ENCODE measurements around the gene ASZ1.

The ASZ1 gene

GRCh38 chr7:117338020-117338419 is 89.3 kb downstream of the ASZ1 start:
- Histone ChIP-seq H3K9ac (ENCODE audit: low read depth, low read length) (no peak overlapping the region), H3K36me3 (ENCODE audit: insufficient read depth, low read length) (no peaks in the 10 kb centered on the region), H3K9me3 (ENCODE audit: control insufficient read depth, insufficient read depth, low read length) (no peaks in the 10 kb centered on the region), H3K4me1 (ENCODE audit: insufficient read depth, low read length) (no peaks in the 10 kb centered on the region)

GRCh38 chr7:117333168-117333567 is 94.1 kb downstream of the ASZ1 start:
- H3K9me3 ChIP-seq (ENCODE audit: control insufficient read depth, insufficient read depth, low read length): no peaks in the 10 kb centered on the region
- no peaks in the 10 kb centered on the region for H3K36me3 ChIP-seq (ENCODE audit: insufficient read depth, low read length)
- no peak overlapping the region for H3K9ac ChIP-seq (ENCODE audit: low read depth, low read length)
- H3K4me1 ChIP-seq (ENCODE audit: insufficient read depth, low read length): no peaks in the 10 kb centered on the region

GRCh38 chr7:117332031-117332430 is 95.3 kb downstream of the ASZ1 start:
- Histone ChIP-seq H3K36me3 (ENCODE audit: insufficient read depth, low read length) (no peaks in the 10 kb centered on the region), H3K4me1 (ENCODE audit: insufficient read depth, low read length) (no peaks in the 10 kb centered on the region), H3K9ac (ENCODE audit: low read depth, low read length) (no peak overlapping the region), H3K9me3 (ENCODE audit: control insufficient read depth, insufficient read depth, low read length) (no peaks in the 10 kb centered on the region; the same call in none of the 2 replicates)

GRCh38 chr7:117325836-117326235 is 101.5 kb downstream of the ASZ1 start:
- Histone ChIP-seq H3K36me3 (ENCODE audit: insufficient read depth, low read length) (no peaks in the 10 kb centered on the region), H3K4me1 (ENCODE audit: insufficient read depth, low read length) (no peaks in the 10 kb centered on the region), H3K9ac (ENCODE audit: low read depth, low read length) (no peak overlapping the region), H3K9me3 (ENCODE audit: control insufficient read depth, insufficient read depth, low read length) (peaks cover 4% of the 10 kb centered on the region)

GRCh38 chr7:117324960-117325359 is 102.3 kb downstream of the ASZ1 start:
- Histone ChIP-seq H3K4me1 (ENCODE audit: insufficient read depth, low read length) (no peaks in the 10 kb centered on the region), H3K9ac (ENCODE audit: low read depth, low read length) (no peak overlapping the region), H3K36me3 (ENCODE audit: insufficient read depth, low read length) (no peaks in the 10 kb centered on the region), H3K9me3 (ENCODE audit: control insufficient read depth, insufficient read depth, low read length) (peaks cover 4% of the 10 kb centered on the region)

- no peaks in the 10 kb centered on the region for H3K36me3 ChIP-seq (ENCODE audit: insufficient read depth, low read length)
- peak overlapping the region; percentile 45; the same call in 1 of the 2 replicates for H3K9ac ChIP-seq (ENCODE audit: low read depth, low read length)
- no peaks in the 10 kb centered on the region for H3K4me1 ChIP-seq (ENCODE audit: insufficient read depth, low read length)
- peaks cover 4% of the 10 kb centered on the region for H3K9me3 ChIP-seq (ENCODE audit: control insufficient read depth, insufficient read depth, low read length)
Observed at GRCh38 chr7:117323851-117324711, 103.2 kb downstream of the ASZ1 start.

- Histone ChIP-seq H3K9me3 (ENCODE audit: control insufficient read depth, insufficient read depth, low read length) (peaks cover 4% of the 10 kb centered on the region), H3K9ac (ENCODE audit: low read depth, low read length) (peak overlapping the region; percentile 45; the same call in 1 of the 2 replicates), H3K36me3 (ENCODE audit: insufficient read depth, low read length) (no peaks in the 10 kb centered on the region), H3K4me1 (ENCODE audit: insufficient read depth, low read length) (no peaks in the 10 kb centered on the region)
Observed at GRCh38 chr7:117323305-117323850, 103.9 kb downstream of the ASZ1 start.

- H3K9me3 ChIP-seq (ENCODE audit: control insufficient read depth, insufficient read depth, low read length): peaks cover 4% of the 10 kb centered on the region
- no peaks in the 10 kb centered on the region for H3K4me1 ChIP-seq (ENCODE audit: insufficient read depth, low read length)
- peak within 1 kb of the TSS; percentile 45; the same call in 1 of the 2 replicates for H3K9ac ChIP-seq (ENCODE audit: low read depth, low read length)
- no peaks in the 10 kb centered on the region for H3K36me3 ChIP-seq (ENCODE audit: insufficient read depth, low read length)
Observed at GRCh38 chr7:117322741-117323304, 104.5 kb downstream of the ASZ1 start, which contains the start of gene WNT2. Gene WNT2 (minus strand): TSS chr7:117323058. CDS start chr7:117322989, 69 bp downstream.

- no peak overlapping the region for H3K9ac ChIP-seq (ENCODE audit: low read depth, low read length)
- H3K9me3 ChIP-seq (ENCODE audit: control insufficient read depth, insufficient read depth, low read length): no peaks in the 10 kb centered on the region
- H3K36me3 ChIP-seq (ENCODE audit: insufficient read depth, low read length): no peaks in the 10 kb centered on the region
- no peaks in the 10 kb centered on the region for H3K4me1 ChIP-seq (ENCODE audit: insufficient read depth, low read length)
Observed at GRCh38 chr7:117320523-117320922, 106.8 kb downstream of the ASZ1 start.

GRCh38 chr7:117319181-117319580 is 108.1 kb downstream of the ASZ1 start:
- no peaks in the 10 kb centered on the region for H3K36me3 ChIP-seq (ENCODE audit: insufficient read depth, low read length)
- H3K9me3 ChIP-seq (ENCODE audit: control insufficient read depth, insufficient read depth, low read length): no peaks in the 10 kb centered on the region
- H3K9ac ChIP-seq (ENCODE audit: low read depth, low read length): no peak overlapping the region
- no peaks in the 10 kb centered on the region for H3K4me1 ChIP-seq (ENCODE audit: insufficient read depth, low read length)

- H3K9ac ChIP-seq (ENCODE audit: low read depth, low read length): no peak overlapping the region
- peaks cover 4% of the 10 kb centered on the region for H3K4me1 ChIP-seq (ENCODE audit: insufficient read depth, low read length)
- H3K9me3 ChIP-seq (ENCODE audit: control insufficient read depth, insufficient read depth, low read length): no peaks in the 10 kb centered on the region
- no peaks in the 10 kb centered on the region for H3K36me3 ChIP-seq (ENCODE audit: insufficient read depth, low read length)
Observed at GRCh38 chr7:117313582-117313981, 113.7 kb downstream of the ASZ1 start.
